WTC11 (cell line): ENCODE results near the gene GLT1D1.

Experiments
- CTCF ChIP-seq: fragments of 200-600 bp; IDR thresholded peaks from 2 replicates; pipeline ENCODE4 v1.8.0; 2022; ENCODE audit warnings: antibody characterized with exemption
- HMGXB4 ChIP-seq: sonication (generic); formaldehyde crosslinking; IDR thresholded peaks from 2 replicates; pipeline ENCODE4 v1.8.1; 2023; ENCODE audit warnings: mild to moderate bottlenecking, moderate library complexity, missing genetic modification reagents
- MXD4 ChIP-seq: fragments of 250-450 bp; sonication (Bioruptor Pico); IDR thresholded peaks from 2 replicates; pipeline ENCODE4 v1.8.0; 2021; ENCODE audit warnings: mild to moderate bottlenecking, moderate library complexity, borderline replicate concordance
- NFE2L1 ChIP-seq: sonication (generic); formaldehyde crosslinking; IDR thresholded peaks from 2 replicates; pipeline ENCODE4 v1.8.1; 2023; ENCODE audit warnings: missing genetic modification reagents
- NR2C2 ChIP-seq: sonication (generic); formaldehyde crosslinking; IDR thresholded peaks from 2 replicates; pipeline ENCODE4 v1.8.0; 2022; ENCODE audit warnings: mild to moderate bottlenecking, missing genetic modification reagents
- TP53 ChIP-seq: sonication (generic); formaldehyde crosslinking; IDR thresholded peaks from 2 replicates; pipeline ENCODE4 v1.8.1; 2023; ENCODE audit warnings: mild to moderate bottlenecking, missing genetic modification reagents
- ZNF232 ChIP-seq: sonication (generic); formaldehyde crosslinking; IDR thresholded peaks from 2 replicates; pipeline ENCODE4 v1.8.0; 2022; ENCODE audit warnings: mild to moderate bottlenecking, missing genetic modification reagents
- ZNF396 ChIP-seq: fragments of 250-450 bp; sonication (Bioruptor Pico); IDR thresholded peaks from 2 replicates; pipeline ENCODE4 v1.8.0; 2021; ENCODE audit warnings: mild to moderate bottlenecking, moderate library complexity, borderline replicate concordance

- no peak for TF ChIP-seq CTCF
- TF ChIP-seq NFE2L1 (CRISPR knock-in tag): no peak
- no peak for TF ChIP-seq ZNF396 (CRISPR knock-in tag)
- no peak for TF ChIP-seq ZNF232 (CRISPR knock-in tag)
- TF ChIP-seq NR2C2 (CRISPR knock-in tag): no peak
- no peak for TF ChIP-seq TP53
- TF ChIP-seq HMGXB4 (CRISPR knock-in tag): no peak
- no peak for TF ChIP-seq MXD4
These were observed 4.9 kb upstream of the GLT1D1 start for GRCh38 chr12:128848371-128848770.
